Coronary artery (tissue), 2 donors: Measurements from ENCODE around the gene CD177.
"Not testable (repeated sequence)": the region's sequence is repeated elsewhere in the genome, so short reads cannot be mapped to it uniquely, and the experiment has no call there.

ENCODE experiments used
- DNase-seq: peaks from one replicate; pipeline ENCODE4 v3.0.0-alpha.2; 2017; ENCODE audit warnings: low spot score
- H3K27ac ChIP-seq, 2 donors: fragments of 200-600 bp; sonication (generic); one replicate each; pipeline ENCODE4 v1.5.1; 2016 to 2019
- H3K4me3 ChIP-seq: fragments of 200-600 bp; sonication (generic); 2 replicates; pipeline ENCODE4 v1.5.1; 2016; ENCODE audit warnings: mild to moderate bottlenecking, moderate library complexity
- TF ChIP-seq, protein P1 (sequence below): fragments of 200-600 bp; sonication (generic); IDR thresholded peaks from one replicate; pipeline ENCODE4 v1.5.1; 2019; ENCODE audit warnings: antibody characterized with exemption

Gene CD177

DNA sequence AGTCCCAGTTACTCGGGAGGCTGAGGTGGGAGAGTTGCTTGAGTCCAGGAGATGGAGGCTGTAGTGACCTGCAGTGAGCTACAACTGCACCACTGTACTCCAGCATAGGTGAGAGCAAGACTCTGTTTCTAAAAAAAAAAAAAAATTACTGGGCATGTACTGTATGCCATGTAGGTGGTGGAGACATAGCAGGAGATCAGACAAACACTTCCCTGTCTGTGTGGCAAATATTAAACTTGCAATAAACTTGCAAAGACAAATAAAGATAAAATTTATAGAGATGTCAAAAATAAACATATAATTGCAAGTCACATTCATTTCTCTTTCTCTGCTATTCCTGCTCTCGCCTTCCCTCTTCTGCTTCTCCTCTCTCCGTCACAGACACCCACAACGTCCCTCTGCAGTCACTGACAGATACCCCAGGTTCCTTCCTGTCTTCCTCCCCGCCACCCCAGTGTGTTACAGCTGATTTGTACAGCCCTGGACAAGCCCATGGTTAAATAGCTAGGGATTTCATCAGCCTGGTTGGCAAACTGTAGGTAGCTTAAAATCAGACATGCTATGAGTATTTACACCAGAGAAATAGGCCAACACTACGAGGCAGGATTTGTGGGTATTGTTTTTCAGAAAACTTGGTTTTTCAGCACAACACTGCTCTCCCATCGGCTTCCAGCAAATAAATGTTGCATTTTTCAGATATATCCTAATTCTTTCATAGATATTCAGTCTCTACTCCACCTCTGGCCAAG, 1.3 kb upstream of the CD177 start:
- Histone ChIP-seq H3K27ac (no peak overlapping the region), H3K4me3 (no peak overlapping the region)
- no peak for DNase-seq
- TF ChIP-seq, protein P1, sequence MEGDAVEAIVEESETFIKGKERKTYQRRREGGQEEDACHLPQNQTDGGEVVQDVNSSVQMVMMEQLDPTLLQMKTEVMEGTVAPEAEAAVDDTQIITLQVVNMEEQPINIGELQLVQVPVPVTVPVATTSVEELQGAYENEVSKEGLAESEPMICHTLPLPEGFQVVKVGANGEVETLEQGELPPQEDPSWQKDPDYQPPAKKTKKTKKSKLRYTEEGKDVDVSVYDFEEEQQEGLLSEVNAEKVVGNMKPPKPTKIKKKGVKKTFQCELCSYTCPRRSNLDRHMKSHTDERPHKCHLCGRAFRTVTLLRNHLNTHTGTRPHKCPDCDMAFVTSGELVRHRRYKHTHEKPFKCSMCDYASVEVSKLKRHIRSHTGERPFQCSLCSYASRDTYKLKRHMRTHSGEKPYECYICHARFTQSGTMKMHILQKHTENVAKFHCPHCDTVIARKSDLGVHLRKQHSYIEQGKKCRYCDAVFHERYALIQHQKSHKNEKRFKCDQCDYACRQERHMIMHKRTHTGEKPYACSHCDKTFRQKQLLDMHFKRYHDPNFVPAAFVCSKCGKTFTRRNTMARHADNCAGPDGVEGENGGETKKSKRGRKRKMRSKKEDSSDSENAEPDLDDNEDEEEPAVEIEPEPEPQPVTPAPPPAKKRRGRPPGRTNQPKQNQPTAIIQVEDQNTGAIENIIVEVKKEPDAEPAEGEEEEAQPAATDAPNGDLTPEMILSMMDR, result no peak

DNA sequence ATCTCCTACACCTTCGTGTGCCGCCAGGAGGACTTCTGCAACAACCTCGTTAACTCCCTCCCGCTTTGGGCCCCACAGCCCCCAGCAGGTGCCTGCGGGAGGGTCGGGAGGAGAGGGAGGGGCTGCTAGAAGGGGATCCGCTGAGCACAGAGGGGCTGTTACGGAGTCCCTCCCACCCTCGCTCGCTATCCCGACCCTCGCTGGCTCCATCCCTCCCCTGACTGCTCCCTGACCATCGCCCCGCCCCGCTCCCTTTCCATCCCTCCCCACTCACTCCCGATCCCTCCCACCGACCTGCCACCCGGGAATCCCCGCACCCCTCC, 780 bp downstream of the CD177 start:
- Histone ChIP-seq H3K4me3 (no peak overlapping the region), H3K27ac (no peak overlapping the region)
- TF ChIP-seq, protein P1, result no peak
- DNase-seq, result no peak

DNA sequence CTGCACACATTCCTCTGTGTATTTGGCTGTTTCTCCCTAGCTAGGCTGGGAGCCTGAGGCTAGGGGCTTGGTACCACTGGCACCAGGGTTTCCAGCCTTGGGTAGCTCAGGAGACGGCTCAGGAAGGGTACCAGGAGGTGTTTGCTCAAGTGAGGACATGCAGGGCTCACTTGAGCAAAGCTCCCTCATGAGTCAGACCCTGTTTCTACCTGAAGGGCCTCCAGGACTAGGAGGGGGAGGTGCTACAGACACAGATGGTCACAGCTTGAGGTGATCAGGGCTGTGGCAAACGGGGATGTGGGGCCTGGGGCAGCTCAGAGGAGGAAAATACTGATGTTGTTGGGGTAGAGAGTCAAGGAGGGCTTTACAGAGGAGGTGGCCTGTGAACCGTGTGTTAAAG, 3.3 kb downstream of the CD177 start:
- H3K4me3 ChIP-seq, H3K27ac ChIP-seq, DNase-seq: not testable (repeated sequence)

DNA sequence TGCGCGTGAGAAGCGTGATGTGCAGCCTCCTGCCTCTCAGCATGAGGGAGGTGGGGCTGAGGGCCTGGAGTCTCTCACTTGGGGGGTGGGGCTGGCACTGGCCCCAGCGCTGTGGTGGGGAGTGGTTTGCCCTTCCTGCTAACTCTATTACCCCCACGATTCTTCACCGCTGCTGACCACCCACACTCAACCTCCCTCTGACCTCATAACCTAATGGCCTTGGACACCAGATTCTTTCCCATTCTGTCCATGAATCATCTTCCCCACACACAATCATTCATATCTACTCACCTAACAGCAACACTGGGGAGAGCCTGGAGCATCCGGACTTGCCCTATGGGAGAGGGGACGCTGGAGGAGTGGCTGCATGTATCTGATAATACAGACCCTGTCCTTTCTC, 8.7 kb downstream of the CD177 start:
- Histone ChIP-seq H3K4me3 (no peak overlapping the region), H3K27ac (no peak overlapping the region)
- TF ChIP-seq, protein P1, result no peak
- DNase-seq, result no peak

DNA sequence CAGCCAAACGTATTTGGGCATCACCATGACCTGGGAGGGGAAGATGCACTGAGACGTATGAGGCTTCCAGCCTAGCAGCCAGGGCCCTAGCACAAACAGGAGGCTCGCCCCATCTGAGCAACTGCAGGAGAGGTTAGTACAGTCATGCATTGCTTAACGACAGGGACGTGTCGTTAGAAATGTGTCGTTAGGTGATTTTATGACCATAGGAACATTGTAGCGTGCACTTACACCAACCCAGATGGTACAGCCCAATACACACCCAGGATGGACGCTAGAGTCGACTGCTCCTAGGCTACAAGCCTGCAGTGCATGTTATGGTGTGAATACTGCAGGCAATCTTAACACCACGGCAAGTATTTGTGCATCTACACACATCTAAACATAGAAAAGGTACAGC, 9.3 kb downstream of the CD177 start:
- H3K4me3 ChIP-seq, result no peak overlapping the region
- no peak for DNase-seq
- TF ChIP-seq, protein P1, result no peak
- H3K27ac ChIP-seq, result no peak overlapping the region

DNA sequence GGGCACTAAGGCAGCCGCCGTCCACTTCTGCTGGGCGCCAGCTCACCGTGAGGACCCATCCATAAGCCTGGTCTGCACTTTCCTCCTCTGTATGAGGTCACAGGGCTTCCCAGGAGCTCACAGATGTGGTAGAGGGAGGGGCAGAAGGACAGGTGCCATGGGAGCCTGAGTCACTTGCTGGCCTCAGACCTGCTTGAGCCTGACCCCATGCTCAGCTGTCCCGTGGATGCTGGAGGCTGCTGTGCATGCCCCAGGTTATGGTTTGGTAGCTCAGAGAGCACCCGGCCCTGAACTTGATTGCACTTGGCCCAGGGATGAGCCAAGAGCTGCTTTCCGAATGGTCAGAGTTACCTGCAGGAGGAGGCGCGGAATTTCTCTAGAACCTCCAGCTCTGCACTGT, 12.2 kb downstream of the CD177 start:
- not testable (repeated sequence) for H3K4me3 ChIP-seq, DNase-seq, H3K27ac ChIP-seq

DNA sequence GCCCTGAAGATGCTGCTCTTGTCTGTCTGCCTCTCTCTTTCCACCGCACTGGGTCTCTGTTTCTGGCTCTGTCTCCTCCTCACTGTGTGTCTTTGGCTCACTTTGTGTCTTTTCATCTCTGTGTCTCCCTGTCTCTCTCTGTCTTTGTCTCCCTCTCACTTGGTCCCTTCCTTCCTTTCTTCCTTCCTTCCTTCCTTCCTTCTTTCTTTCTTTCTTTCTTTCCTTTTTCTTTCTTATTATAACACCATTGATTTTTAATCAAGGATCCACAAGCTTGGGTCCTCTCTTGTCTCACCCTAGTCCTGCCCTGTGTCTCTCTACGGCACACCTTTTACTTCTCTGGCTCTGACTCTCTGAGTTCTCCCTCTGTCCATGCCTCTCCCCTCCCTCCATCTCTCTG, 14.3 kb downstream of the CD177 start:
- no peak overlapping the region for H3K27ac ChIP-seq
- no peak for DNase-seq
- H3K4me3 ChIP-seq, result no peak overlapping the region
- TF ChIP-seq, protein P1, result no peak

DNA sequence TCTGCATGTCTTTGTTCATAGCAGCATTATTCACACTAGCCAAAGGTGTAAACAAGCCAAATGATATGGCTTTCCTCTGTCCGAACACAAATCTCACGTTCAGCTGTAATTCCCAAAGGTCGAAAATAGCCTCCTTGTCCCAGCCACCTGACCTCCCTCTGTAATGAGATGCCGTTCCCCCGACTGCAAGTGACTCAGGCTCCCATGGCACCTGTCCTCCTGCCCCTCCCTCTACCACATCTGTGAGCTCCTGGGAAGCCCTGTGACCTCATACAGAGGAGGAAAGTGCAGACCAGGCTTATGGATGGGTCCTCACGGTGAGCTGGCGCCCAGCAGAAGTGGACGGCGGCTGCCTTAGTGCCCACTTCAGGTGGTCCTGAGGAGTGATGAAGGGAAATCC, 15.4 kb downstream of the CD177 start:
- not testable (repeated sequence) for H3K27ac ChIP-seq, DNase-seq, H3K4me3 ChIP-seq

DNA sequence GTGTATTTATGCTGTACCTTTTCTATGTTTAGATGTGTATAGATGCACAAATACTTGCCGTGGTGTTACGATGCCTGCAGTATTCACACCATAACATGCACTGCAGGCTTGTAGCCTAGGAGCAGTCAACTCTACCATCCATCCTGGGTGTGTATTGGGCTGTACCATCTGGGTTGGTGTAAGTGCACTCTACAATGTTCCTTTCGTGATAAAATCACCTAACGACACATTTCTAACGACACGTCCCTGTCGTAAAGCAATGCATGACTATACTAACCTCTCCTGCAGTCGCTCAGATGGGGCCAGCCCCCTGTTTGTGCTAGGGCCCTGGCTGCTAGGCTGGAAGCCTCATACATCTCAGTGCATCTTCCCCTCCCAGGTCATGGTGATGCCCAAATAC, 18.4 kb downstream of the CD177 start:
- no peak for DNase-seq
- TF ChIP-seq, protein P1, result no peak
- Histone ChIP-seq H3K4me3 (no peak overlapping the region), H3K27ac (no peak overlapping the region)
